HG03095 (cell line): ENCODE results near the gene TRPM6.
"Not testable (repeated sequence)": the region's sequence is repeated elsewhere in the genome, so short reads cannot be mapped to it uniquely, and the experiment has no call there.

ENCODE experiments used
- ATAC-seq: cut with Tn5 transposase; IDR thresholded peaks from one replicate; pipeline ENCODE4 v1.9.1; 2021; ENCODE audit warnings: moderate library complexity; ENCODE audit not compliant: unreplicated experiment

Gene TRPM6

DNA sequence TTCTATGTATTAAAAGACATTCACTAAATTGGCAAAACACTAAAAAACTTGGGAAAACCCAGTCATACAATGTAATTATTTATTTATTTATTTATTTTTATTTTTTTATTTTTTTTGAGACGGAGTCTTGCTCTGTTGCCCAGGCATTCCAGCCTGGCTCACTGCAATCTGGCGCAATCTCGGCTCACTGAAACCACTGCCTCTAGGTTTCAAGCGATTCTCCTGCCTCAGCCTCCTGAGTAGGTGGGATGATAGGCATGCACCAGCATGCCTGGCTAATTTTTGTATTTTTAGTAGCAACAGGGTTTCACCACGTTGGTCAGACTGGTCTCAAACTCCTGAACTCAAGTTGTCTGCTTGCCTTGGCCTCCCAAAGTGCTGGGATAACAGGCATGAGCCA lies 27.5 kb downstream of the TRPM6 start:
- not testable (repeated sequence) for ATAC-seq

- ATAC-seq: no peak
Observed at GRCh38 chr9:74859786-74860185, 27.9 kb downstream of the TRPM6 start.

DNA sequence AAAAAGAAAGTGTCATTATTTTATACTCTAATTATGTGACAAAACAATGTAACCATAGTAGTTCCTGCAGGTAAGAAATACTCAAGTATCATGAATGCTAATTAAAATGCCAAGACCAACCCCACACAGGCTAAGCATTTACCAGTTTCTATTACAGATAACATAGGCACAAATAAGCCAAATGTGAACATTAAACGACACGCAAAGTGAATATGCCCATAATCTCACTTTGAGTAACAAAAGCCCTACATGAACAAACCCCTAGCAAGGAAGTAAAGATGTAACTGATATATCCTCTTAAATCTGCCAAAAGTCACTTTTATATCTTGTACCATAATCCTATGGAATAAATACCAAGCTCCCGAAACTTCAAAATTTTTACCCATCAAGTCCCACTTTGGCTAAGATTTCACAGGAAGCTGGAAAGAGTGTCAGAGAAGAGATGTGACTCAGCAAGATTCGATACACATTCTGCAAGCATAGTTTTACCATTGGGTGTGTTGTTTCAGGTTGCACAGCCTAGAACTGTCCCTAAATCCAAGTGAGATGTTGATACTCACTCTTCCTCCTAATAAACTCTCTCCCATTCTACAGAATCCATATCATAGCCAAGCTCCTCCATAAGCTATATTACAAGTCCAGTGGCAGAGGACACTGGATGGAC lies 28.8 kb downstream of the TRPM6 start:
- ATAC-seq: no peak

- no peak for ATAC-seq
Observed at GRCh38 chr9:74856989-74857388, 30.7 kb downstream of the TRPM6 start.

DNA sequence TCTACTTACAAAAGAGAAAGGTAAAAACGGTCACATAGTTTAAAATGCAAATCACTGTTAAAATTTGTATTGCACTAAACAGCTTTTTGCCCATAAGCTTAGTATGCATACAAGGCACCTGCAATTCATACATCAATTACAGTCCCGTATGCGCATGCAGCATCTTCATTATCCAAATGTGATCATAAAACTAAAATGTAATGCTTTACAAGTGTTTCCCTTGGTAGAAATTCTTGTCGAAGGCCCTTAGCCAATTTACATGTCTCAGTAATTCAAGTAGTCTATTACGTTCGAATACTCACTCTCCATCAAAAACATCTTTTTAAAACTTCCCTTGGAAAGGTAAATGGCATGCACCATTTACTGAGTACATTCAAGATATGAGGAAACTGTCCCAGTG lies 32.6 kb downstream of the TRPM6 start:
- no peak for ATAC-seq

DNA sequence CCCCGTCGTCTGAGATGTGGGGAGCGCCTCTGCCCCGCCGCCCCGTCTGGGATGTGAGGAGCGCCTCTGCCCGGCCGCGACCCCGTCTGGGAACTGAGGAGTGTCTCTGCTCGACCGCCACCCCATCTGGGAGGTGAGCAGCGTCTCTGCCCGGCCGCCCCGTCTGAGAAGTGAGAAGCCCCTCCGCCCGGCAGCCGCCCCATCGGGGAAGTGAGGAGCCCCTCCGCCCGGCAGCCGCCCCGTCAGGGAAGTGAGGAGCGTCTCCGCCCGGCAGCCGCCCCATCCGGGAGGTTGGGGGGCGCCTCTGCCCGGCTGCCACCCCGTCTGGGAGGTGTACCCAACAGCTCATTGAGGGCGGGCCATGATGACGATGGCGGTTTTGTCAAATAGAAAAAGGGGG lies 34.7 kb downstream of the TRPM6 start:
- ATAC-seq: not testable (repeated sequence)

DNA sequence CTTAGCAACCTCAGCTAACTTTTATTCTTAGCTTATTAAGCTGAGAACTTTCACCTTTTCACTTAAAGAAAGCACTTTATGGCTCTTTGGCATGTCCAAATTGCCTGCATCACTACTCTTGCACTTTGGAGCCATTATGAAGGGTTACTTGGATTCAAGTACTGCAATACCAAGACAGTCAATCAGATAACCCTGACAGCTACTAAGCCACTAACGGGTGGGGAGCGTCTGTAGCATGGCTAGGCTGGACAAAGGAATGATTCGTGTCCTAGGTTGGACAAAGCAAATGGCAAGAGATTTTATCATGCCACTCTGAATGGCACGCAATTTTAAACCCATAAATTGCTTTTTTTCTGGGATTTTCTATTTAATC lies 39.6 kb downstream of the TRPM6 start:
- ATAC-seq: no peak

DNA sequence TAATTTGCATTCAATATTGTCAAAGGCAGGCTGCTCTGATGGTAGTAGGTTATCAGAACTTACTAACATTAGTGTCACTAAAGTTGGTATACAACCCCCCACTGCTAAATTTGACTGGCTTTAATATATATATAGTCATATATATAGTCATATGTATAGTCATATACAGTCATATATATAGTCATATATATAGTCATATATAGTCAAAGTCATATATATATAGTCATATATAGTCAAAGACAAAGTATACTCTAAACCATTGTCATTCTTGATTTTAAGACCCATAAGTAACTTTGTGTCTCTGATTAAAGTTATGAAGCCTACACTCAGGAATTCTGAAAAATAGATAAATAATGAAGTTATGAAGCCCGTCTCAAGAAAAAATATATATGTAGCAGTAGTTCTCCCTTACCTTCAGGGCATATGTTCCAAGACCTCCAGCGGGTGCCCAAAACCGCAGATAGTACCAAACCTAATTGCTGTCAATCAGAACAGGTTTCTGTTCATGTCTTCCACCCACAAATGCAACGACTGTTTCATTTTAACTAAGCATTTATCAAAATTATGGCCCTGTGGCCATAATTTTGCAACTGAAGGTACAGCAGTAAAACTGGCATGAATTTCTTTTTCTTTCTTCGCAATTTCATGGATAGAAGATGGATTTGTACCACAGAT lies 40.1 kb downstream of the TRPM6 start:
- no peak for ATAC-seq

- ATAC-seq: no peak
Observed at GRCh38 chr9:74846766-74847165, 41.0 kb downstream of the TRPM6 start.

DNA sequence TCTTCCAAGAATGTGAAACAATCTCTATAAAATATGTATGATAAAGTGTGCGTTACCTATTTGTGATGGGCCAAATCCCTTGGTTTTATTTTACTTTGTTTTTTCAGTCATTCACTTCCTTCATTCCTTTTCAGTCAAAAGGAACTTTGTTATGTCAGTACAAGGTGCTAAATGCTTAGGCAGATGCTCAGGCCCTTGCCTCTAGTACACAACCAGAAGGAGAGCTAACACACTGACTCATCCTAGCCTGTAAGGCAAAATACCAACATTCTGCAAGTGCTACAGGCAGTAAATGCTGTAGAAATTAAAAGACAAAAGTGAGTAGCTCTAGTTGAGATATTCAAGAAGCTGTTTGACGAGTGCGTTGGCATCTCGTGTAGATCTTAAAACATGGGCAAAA lies 49.4 kb downstream of the TRPM6 start:
- ATAC-seq: no peak

DNA sequence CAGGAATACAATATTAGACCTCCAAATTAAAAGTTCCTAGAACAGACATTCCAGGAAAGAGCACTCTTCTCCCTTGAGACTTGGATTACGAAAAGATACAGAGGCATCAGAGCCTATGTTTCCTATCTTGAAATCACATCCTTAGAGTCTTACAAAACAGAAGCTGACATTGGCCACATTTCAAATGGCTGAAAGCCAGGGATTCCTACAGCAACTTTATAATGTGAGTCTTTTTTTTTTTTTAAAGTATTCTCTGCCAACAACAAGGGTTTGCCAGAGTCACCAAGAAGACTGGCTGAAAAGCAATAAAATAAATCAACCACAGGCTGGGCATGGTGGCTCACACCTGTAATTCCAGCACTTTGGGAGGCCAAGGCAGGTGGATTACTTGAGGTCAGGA lies 63.1 kb downstream of the TRPM6 start:
- no peak for ATAC-seq

GRCh38 chr9:74821636-74822035 lies 66.1 kb downstream of the TRPM6 start:
- ATAC-seq: no peak

DNA sequence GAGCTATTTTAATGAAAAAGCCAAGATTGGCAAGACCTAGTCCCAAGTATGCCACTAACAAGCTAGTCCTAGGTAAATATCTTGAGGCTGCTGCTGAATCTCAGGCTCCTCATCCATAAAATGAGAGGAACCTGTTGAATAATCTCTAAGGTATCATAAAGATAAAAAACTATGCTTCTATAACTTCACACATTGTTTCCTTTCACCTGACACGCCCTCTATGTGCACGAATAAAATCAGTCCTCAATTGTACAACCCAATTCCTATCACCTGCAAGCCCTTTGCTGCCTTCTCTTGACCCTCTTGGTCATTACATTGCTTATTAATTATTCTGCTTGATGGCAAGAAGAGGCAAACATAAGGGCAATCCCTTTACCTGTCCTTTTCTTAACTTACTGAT lies 69.9 kb downstream of the TRPM6 start:
- no peak for ATAC-seq

GRCh38 chr9:74817281-74817810 lies 70.4 kb downstream of the TRPM6 start:
- no peak for ATAC-seq

GRCh38 chr9:74810200-74810599 lies 77.5 kb downstream of the TRPM6 start:
- no peak for ATAC-seq

DNA sequence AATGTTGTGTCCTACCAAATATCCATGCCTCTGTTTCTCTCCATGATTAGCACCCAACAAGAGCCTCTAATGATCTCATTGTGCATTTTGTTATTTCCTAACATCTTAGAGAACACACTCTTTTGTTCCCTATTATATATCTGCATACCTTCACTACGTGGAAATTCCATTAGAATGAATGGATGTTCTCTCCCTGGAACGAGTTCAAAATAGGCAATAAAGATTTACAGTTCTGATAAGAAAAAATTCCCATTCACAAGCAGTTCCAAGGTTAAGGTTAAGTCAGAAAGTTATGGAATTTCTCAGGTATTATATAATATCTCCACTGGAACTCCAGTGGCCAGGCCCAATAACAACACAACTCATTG lies 83.7 kb downstream of the TRPM6 start:
- ATAC-seq: no peak

DNA sequence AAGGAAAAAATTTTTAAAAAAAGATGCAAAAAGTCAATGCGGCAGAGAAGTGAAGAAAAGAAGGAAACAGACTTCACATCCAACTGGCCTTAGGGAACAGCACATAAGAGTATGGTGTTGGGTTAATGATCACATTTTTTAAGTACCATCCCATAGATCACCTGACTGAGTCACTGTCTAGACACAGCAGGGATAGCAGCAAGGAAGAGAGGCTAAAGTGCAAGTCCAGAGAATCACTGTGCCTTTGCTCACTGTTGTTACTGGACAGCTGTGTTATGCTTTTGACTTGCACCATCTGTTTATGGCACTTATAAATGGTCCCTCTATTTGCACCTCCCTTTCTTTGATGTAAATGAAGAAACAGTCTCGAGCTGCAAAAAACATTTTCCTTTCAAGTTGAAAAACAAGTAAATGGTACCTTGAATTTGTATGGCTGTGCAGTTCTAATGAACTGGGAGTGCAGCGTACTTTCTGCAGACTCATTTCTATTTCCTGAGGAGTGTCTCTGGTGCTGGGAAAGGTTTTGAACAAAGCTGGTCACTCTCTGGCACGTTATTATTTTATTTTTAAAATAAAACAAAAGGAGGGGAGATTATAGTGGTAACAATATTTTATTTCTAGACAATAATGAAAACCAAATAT lies 84.2 kb downstream of the TRPM6 start:
- ATAC-seq: no peak

GRCh38 chr9:74800226-74800625 lies 87.5 kb downstream of the TRPM6 start:
- no peak for ATAC-seq

DNA sequence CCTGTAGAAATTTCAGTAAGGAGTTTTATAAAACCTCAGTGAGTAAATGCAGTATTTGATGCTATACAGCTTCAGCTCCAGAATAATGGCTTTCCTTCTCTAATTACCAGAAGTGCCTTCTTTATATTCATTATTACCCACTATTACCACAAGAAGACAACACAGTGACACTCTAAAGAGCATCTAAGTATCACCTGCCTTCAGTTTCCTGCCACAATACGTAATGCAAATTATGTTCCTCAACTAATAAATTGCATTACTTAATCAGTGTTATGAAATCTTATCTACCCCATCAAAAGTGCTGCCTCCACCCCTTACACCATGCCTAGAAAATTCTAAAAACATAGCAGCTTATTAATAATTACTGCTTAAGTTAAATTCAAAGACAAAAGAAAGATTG lies 91.9 kb downstream of the TRPM6 start:
- no peak for ATAC-seq

DNA sequence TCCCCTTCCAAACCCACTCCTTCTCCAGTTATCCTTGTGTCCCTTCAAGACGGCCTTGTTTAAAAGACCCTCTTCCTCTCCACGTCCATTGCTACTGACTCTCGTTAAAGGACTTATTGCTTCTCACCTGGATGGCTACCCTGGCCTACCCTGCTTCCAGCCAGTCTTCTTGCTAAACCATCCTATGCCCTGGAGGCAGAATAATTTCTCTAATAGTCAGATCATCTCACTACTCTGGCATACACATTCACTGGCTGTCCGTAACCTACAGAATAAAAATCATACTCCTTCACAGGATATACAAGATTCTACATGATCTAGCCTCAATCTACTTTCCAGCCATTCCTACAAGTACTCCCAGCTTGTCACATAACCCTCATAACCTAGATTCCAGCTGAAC lies 92.6 kb downstream of the TRPM6 start:
- ATAC-seq: no peak

DNA sequence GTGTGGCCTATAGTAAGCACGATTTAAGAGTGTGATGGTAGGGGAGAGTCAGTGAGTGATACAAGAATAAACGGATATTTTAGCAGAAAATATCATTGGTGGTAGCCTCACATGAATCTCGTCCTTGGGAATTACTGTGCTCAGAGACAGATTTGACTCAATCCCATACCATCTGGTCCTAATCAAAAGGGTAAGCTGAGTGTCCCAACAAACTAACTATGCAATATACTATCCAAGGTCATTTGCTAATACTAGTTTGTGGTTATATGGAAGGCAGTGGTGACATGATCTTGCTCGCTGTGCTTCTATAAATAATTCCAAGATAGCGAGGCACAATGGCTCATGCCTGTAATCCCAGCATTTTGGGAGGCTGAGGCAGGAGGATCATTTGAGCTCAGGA lies 103.2 kb downstream of the TRPM6 start:
- ATAC-seq: no peak

GRCh38 chr9:74783408-74783807 lies 104.3 kb downstream of the TRPM6 start:
- ATAC-seq: no peak
